HG03045 (cell line): Measurements from ENCODE around the gene CAMSAP1.

Experiments used
- ATAC-seq: cut with Tn5 transposase; IDR thresholded peaks from one replicate; pipeline ENCODE4 v1.9.1; 2021; ENCODE audit warnings: mild to moderate bottlenecking, moderate library complexity; ENCODE audit not compliant: unreplicated experiment

CAMSAP1 gene

GRCh38 chr9:135815830-135816650 is 91.3 kb downstream of the CAMSAP1 start:
- no peak for ATAC-seq

- no peak for ATAC-seq
Observed at GRCh38 chr9:135815413-135815812, 91.9 kb downstream of the CAMSAP1 start.

DNA sequence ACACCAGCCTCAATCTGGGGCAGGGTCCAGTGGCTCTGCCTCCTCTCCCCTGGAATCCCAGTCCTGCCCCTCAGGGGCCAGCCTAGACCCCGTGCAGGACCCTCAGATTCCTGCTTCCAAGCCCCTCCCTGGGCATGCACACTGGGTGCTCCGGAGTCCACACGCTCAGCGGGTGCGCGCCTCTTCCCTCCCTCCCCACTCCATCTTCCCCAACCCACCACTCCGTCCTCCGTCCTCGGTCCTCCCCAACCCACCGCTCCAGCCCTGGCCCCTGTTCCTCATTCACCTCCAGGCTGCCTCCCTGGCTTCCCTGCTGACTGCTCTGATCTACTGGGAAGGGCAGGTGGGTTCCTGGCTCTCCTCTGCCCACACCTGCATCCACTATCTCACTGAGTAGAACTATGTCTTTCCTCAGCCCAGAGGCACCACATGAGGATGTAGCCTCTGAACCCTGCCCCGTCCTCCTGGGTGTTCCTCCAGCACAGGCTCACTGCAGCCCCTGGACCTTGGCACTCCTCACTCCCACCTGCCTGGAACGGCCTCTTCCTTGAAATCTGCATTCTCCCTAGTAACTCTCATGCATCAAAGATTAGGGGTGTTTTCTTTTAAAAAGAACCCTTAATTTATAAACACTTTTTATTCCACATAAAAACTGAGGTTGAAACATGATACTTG is 92.8 kb downstream of the CAMSAP1 start:
- ATAC-seq = no peak

GRCh38 chr9:135813671-135814290 is 93.6 kb downstream of the CAMSAP1 start:
- ATAC-seq = no peak

DNA sequence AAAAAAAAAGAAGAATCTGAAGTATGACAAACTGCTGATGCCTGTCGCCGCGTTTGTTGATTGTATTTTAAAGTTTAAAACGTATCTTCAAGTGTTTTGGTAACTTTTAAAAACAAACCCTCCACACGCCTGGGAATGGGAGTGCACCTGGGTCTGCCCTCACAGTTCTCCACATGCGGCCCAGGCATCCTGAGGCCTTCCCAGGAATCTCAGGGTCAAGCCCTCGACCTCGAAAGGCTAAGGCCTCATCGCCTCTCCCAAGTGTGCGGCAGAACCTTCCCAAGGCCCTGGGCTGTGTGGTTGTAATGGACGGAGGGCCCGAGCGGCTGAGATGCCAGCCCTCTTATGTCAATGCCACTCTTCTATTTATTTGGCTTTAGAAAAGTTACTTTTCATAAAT is 94.4 kb downstream of the CAMSAP1 start:
- ATAC-seq = no peak

- no peak for ATAC-seq
Observed at GRCh38 chr9:135811801-135812200, 95.5 kb downstream of the CAMSAP1 start.

- ATAC-seq = no peak
Observed at GRCh38 chr9:135810806-135811575, 96.4 kb downstream of the CAMSAP1 start.

DNA sequence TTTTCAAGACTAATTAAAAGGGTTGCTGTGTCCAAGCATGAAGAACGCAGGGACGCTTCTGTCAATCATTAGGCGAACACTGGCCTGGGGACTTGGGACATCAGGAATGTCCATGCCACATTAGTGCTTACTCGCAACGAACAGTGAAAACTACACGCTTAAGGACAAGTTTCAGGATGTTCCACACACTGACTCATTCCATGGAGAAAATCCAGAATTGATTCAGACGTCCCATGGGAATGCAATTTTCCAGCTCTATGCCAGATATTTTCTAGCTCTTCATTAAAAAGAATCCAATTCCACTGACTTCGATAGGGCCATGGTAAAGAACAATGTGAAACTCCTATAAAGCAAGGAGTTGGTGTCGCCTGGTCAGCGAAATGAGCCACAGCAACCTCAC is 98.2 kb downstream of the CAMSAP1 start:
- ATAC-seq = no peak

- no peak for ATAC-seq
Observed at GRCh38 chr9:135805422-135806022, 101.8 kb downstream of the CAMSAP1 start.

GRCh38 chr9:135804581-135805421 is 102.5 kb downstream of the CAMSAP1 start:
- no peak for ATAC-seq

DNA sequence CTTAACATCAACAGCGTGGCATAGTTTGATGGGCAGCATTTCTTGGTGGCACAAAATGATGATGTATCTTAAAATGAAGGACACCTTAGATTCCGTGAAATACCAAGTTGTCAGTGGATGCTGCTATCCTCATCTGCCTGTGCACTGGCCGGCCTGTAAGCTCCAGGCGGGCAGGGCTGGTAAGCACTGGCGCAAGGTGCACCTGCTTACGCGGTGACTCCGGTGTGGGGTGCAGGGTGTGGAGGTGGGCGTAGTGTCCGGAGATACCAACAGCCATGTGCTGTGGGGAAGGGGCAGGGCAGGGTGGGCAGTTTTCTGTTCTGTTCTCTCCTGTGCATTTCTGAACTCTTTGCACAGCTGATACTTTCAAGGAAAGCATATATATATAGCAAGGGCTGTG is 103.9 kb downstream of the CAMSAP1 start:
- ATAC-seq = no peak

DNA sequence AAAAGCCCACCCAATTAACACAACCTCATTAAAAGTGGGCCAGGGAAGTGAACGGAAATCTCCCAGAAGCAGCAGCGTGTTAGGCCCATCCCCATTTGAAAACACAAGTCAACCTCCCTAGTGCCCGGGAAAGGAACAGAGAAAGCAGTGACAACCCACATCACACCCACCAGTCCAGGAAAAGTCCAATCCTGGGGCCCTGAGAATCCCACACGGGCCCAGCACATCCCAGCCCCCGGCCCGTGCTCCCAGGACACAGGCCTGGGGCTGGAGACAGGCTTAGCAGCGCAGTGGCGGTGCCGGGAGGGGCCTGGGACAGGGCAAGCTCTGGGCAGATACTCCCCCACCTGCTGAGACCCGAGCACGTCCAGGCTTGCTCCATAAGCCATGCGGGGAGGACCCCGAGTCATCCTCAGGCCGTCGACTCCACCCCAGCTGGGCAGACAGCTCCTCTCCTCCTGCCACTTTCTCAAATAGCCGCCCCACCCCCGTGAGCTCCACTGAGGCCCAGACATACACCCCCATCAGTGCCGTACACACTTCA is 104.4 kb downstream of the CAMSAP1 start:
- no peak for ATAC-seq

GRCh38 chr9:135801070-135801469 is 106.3 kb downstream of the CAMSAP1 start:
- ATAC-seq = no peak

GRCh38 chr9:135799261-135799660 is 108.1 kb downstream of the CAMSAP1 start:
- ATAC-seq = no peak

- ATAC-seq = no peak
Observed at GRCh38 chr9:135798263-135798585, 109.1 kb downstream of the CAMSAP1 start.

- no peak for ATAC-seq
Observed at GRCh38 chr9:135797507-135798262, 109.7 kb downstream of the CAMSAP1 start.

DNA sequence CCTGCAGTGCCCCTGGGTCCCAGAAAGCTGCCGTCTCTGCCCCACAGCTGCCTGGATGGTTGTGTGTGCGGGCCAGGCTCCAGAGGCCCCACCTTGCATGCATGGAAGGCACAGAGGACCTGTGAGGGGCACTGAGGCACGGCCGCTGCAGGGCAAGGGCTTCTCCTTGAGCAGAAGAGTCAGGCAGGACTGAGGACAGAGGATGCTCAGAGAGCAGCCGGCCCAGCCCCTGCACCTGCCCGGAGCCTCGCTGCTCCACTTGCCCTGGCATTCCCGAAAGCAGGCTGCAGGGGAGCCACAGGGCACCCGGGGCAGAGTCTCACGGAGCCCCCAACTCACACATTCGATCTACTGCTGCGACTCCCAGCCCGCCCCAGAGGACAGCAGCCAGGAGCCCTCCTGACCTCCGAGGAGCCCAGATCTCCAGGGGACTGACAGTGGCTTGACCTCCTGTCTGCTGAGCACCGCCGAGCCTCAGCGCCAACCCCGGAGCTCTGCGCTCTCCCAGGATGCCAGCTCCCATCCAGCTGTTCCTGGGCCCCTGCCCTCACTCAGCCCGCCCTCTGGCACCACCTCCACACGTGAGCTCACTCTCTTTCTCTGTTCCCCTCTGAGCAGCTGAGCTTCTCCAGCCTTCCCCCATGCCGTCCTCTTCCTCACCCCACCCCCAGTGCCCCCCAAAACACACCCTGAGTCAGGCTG is 110.4 kb downstream of the CAMSAP1 start:
- ATAC-seq = no peak

DNA sequence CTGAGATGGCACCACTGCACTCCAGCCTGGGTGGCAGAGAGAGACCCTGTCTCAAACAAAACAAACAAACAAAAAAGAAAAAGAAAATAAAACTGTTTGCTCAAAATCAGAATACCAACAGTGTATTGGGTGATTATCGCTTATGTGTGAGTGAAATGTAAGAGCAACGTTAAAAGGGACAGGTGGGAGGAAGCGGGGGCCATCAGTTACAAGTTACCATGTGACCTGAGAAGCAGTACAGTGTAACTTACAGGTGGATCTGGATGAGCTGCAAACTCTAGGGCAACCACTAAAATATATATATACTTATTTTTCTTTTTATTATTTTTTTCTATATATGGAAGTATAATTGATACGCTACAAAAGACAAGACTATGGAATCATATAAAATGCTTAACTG is 112.0 kb downstream of the CAMSAP1 start:
- no peak for ATAC-seq
